Sigmoid colon (tissue), 4 donors: ENCODE results near the gene SYNPO2.

Source experiments
- EP300 ChIP-seq, 4 donors: sonication (generic); formaldehyde crosslinking; IDR thresholded peaks; one replicate each; pipeline ENCODE4 v1.6.1; 2017; ENCODE audit warnings: antibody characterized with exemption in 4 of 4
- POLR2AphosphoS5 ChIP-seq, 4 donors: sonication (generic); formaldehyde crosslinking; IDR thresholded peaks; one replicate each; pipeline ENCODE4 v1.6.1; 2017; ENCODE audit warnings: antibody characterized with exemption in 4 of 4
- TF ChIP-seq, protein P1 (sequence below), 4 experiments: fragments of 450-650 bp in 3 of 4; fragments of 200-600 bp in 1 of 4; IDR thresholded peaks; one replicate each; pipeline ENCODE4 v1.5.1; 2016 to 2019; ENCODE audit warnings: antibody characterized with exemption in 4 of 4, mild to moderate bottlenecking in 3 of 4, moderate library complexity in 2 of 4

- TF ChIP-seq, protein P1, sequence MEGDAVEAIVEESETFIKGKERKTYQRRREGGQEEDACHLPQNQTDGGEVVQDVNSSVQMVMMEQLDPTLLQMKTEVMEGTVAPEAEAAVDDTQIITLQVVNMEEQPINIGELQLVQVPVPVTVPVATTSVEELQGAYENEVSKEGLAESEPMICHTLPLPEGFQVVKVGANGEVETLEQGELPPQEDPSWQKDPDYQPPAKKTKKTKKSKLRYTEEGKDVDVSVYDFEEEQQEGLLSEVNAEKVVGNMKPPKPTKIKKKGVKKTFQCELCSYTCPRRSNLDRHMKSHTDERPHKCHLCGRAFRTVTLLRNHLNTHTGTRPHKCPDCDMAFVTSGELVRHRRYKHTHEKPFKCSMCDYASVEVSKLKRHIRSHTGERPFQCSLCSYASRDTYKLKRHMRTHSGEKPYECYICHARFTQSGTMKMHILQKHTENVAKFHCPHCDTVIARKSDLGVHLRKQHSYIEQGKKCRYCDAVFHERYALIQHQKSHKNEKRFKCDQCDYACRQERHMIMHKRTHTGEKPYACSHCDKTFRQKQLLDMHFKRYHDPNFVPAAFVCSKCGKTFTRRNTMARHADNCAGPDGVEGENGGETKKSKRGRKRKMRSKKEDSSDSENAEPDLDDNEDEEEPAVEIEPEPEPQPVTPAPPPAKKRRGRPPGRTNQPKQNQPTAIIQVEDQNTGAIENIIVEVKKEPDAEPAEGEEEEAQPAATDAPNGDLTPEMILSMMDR (IDR thresholded peaks at IDR 0.05) = no peak
- TF ChIP-seq POLR2AphosphoS5 (IDR thresholded peaks at IDR 0.05) (peak in 3 of 4 donors; percentile 59 to 70 (median 63)), EP300 (IDR thresholded peaks at IDR 0.05) (no peak)
These were observed 142.6 kb downstream of the SYNPO2 start for GRCh38 chr4:119031218-119031617.
